Measurements from ENCODE around the gene ACSL3.
"Not testable (repeated sequence)": the region's sequence is repeated elsewhere in the genome, so short reads cannot be mapped to it uniquely, and the experiment has no call there.

The ACSL3 gene

DNA sequence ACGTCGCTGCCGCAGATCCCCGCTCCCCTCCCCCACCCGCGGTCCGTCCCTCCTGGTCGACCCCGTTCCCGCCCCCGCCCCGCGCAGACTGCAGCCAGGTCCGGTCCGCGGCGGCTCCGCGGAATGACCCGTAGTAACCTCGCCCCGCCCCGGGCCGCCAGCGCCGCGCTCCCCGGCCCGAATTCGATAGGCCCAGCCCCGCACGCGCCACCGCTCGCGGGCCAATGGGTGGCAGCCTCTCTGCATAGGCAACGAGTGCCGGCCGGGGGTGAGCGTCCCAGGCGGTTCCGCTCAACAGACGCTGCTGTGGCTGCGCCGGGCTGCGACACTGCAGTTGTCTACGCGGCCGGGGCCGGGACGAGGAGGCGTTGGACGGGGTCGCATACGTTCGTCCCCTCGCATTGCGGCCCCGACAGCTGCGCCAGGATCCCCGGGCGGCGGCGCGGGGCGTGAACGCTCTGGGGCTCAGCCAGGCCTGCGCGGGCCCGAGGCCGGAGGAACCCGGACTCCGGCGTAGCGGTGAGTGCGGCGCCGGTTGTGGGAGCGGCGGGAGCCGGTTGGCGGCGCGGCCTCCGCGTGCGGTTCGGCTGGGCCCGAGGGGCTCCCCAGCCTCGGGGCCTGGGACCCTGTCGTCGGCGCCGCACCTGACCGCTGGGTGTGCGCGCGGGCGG, at the start of gene ACSL3:
Gene ACSL3 (plus strand): TSS at position 297 of the 671 bp plus-strand sequence. CDS start 47,737 bp downstream, outside the sequence.
- peak; percentile 88 for DNase-seq (ENCODE audit: low read depth)

DNA sequence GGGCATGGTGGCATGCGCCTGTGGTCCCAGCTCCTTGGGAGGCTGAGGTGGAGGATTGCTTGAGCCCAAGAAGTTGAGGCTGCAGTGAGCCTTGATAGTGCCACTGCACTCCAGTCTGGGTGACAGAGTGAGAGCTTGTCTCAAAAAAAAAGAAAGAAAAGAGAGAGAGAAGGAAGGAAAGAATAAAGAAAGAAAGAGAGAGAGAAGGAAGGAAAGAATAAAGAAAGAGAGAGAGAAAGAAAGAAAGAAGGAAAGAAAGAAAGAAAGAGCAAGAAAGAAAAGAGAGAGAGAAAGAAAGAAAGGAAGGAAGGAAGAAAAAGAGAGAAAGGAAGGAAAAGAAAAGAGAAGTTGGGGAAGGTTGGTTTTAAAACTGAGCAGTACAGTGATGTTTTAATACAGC, 49.0 kb upstream of the ACSL3 start:
- no peak for DNase-seq (ENCODE audit: low read depth)

DNA sequence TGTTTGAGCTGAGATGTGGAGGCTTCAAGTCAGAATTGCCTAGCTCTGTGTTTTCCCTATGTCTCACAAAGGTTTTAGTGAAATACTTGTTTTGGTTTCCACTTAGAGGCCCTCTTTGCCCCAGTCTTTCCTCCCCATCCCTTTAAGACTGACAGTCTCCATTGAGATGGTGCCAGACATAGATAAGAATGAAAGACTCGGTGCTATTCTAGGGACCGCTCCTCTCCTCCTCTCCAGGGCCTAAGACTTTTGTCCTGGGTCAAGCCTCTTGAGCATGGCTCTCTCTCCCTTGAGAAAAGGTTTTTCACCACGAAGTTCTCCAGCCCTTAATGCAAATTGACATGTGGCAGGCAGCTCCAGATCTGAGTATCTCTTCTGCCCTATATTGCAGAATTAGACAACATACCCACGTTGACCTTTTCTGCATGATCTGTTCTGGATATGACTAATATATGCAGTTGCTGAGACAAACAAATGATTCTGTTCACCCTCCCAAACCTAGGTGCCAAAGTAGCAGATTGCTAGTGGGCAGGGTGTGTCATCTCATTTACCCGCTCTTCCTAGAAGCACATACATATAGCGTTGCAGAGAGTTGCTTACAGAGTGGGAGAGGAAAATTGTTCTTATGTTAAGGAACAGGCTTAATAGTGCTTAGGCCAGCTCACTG, 47.5 kb upstream of the ACSL3 start:
- peak; percentile 36 for DNase-seq (ENCODE audit: low read depth)

DNA sequence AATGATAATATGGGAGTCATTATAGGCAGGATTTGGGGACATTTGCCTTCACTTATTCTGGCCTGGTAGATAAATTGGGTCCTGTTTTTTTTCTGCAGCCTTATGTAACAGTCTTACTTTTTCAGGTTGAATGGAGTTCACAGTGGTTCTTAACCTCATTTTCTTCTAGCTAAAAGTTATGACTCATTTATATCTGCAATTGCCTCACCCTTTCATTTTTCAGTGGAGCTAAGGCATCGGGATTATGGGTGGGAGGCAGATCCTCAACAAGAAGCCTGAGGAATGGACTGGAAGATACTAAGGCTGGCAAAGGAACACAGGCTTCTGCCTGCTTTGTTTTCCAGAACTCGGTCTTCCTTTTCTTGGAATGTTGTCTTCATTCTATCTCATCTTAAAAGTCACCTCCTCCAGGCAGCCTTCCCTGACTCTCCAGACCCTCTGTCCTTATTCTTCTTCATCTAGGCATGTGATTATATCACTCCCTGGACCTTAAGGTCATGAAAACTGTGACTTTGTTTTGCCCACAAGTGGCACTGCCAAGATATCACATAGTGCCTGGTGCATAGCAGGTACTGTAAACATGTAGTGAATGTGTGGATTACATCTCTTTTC, 41.0 kb upstream of the ACSL3 start:
- DNase-seq (ENCODE audit: low read depth): peak; percentile 92

DNA sequence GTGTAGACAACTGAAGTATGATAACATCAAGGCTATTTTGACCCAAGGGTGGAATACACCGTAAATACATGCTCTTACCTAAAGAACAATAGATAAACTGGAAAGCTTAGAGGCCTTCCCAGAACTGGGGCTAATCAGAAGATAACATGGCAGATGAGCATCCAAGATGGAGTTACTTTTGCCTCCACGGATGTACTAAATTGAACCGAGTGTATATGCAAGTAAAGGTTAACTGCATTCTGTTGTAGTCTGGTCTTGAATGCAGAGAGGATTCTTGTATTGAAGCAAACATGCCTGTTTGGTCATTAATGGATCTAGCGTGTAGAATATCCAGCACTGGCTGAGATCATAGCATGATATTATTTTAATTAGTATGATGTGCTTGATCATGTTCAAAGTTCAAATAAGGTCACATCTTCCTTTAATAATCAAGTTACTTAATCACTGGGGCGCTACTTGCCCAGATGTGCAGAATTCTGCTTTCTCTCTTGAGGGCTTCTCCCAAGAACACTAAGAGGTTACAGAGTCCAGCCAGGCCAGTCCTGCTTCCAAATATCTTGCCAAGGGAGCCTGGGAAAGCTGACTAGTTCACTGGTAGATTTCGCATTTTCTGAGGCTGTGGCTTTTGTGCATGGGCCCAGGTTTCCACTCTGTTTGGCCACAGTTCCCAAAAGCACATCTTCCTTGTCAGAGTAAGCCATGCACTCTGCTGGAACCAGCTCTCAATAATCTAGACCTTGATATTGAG, 37.5 kb upstream of the ACSL3 start:
- no peak for DNase-seq (ENCODE audit: low read depth)

DNA sequence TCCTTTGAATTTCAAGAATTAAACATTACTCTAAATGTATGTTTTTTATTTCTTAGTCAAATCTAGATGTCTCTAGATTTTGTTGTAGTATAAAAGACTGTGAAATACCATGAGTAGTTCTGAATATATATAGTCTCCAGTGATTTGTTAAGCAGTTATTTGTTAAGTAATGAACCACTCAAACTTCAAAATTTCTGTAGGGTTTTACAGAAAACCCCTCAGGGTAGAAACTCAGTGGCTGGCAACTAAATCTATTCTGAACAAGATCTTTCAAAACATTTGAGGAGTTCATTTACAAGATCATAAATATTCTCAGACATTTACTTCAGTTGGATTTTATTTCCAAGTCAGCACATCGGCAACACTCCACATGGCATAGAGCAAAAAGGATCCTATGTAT, 35.8 kb upstream of the ACSL3 start:
- DNase-seq (ENCODE audit: low read depth): no peak

DNA sequence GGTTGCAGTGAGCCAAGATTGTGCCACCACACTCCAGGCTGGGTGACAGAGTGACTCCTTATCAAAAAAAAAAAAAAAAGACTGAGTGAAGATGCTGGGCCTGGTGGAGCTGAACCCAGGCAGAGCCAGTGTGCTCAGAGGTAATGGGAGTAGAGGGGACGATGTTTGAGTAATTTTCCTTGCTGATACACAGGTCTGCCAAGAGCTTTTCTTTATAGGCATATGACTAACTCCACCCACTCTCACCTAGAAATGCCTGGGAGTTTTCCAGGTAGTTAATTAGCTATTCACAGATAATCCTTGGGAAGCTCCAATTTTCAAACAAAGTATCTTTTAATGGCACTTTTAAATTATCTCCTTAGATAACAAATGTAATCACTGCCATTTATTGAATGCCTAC, 33.4 kb upstream of the ACSL3 start:
- DNase-seq (ENCODE audit: low read depth): no peak

DNA sequence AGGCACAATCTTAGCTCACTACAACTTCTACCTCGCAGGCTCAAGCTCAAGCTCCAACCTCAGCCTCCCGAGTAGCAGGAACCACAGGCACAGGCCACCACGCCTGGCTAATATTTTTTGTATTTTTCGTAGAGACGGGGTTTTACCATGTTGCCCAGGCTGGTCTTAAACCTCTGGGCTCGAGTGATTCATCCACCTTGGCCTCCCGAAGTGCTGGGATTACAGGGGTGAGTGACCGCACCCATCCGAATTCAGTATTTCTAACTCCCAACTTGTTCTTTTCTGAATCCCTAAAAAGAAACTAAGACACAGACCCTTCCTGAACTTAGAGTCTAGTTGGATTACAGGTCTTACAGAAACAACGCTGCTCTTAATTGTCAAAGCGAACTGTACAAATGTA, 32.3 kb upstream of the ACSL3 start:
- no peak for DNase-seq (ENCODE audit: low read depth)

DNA sequence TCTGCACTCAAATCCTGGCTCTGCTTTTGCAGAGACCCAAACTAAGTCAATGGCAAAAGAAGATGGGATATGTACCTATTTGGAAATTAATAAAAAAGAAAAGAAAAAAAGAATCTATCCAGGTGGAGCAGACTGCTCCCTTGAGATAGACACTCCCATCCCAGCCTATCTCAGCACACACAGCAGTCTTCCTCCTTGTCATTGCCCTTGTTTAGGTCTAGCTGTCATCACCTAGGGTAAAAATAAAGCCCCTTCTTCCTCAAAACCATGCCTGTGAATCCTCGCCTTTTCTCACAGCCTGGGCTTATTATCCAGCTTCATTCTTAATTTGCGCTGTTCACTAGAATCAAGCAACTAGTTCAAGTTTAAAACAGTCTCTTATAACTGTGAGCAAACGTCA, 30.7 kb upstream of the ACSL3 start:
- DNase-seq (ENCODE audit: low read depth): no peak

DNA sequence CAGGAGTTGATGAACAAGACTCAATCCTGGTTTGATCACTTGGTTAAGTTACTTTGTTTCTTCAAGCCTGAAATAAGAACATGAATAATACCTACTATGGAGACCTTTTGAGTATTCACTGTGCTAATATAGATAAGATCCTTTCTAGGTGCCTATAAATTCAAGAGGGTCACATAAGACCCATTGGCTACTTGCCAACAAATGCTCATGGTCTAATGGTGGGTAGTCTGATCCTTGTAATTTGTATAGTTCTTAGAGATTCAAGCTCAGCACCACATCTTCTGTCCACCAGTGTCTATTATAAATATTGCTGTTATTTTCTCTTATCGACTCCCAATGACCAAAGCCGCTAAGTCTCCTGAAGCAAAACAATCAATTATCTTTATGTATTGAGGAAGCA, 27.4 kb upstream of the ACSL3 start:
- no peak for DNase-seq (ENCODE audit: low read depth)

DNA sequence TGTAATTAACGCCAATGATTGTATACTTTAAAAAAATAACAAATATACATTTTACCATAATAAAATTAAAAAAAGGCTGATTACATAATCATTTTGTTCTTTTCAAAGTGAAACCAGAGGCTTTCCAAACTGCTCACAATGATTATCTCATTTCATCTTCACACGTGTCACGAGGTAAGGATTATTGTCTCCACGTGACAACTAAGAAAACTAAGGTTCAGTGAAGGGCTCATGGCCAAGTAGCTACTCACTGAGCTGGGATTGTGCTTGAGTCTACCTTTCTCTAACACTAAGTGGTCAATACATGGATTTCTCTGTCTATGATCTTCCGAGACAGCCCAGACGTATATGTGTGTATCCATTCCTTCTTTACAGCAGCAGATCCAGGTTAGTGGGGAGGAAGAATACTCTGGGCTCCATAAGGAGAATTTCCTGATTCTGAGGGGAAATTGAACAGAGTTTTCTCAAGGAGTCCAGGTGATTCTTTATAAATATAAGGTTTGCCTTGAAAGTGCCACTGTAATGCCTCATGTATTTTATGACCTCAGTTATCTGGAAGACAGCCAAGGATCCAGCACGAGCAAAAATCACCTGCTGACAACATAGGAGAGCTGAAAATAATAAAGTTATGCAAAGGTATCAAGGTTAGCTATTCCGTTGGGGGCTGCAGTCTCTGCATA, 25.6 kb upstream of the ACSL3 start:
- no peak for DNase-seq (ENCODE audit: low read depth)

DNA sequence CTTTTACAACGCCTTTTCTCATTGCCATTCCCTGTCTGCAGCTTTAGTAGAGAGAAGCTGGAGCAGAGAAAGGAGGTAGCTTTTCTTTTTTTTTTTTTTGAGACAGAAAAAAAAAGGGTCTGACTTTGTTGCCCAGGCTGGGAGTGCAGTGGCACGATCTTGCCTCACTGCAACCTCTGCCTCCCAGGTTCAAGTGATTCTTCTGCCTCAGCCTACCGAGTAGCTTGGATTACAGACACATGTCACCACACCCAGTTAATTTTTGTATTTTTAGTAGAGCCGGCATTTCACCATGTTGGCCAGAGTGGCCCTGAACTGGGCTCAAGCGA, 25.0 kb upstream of the ACSL3 start:
- DNase-seq (ENCODE audit: low read depth): no peak

DNA sequence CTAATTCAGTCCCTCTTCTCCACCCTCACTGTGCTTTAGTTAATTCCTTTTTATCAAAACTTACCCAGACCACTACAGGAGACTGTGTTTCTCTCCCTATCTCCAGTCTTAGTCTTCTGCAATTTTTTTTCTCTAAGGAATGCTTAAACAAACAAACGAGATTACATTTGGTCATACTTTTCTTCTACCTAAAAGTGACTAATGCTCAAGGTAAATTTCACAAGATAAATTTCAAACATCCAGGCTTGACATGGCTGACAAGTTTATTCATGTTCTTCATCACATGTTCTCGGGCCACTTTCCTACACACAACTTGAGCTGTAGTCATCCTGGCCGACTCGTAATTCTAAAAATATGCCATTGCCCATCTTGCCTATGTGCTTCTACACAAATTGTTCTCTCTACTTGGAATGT, 23.2 kb upstream of the ACSL3 start:
- DNase-seq (ENCODE audit: low read depth): peak; percentile 83

DNA sequence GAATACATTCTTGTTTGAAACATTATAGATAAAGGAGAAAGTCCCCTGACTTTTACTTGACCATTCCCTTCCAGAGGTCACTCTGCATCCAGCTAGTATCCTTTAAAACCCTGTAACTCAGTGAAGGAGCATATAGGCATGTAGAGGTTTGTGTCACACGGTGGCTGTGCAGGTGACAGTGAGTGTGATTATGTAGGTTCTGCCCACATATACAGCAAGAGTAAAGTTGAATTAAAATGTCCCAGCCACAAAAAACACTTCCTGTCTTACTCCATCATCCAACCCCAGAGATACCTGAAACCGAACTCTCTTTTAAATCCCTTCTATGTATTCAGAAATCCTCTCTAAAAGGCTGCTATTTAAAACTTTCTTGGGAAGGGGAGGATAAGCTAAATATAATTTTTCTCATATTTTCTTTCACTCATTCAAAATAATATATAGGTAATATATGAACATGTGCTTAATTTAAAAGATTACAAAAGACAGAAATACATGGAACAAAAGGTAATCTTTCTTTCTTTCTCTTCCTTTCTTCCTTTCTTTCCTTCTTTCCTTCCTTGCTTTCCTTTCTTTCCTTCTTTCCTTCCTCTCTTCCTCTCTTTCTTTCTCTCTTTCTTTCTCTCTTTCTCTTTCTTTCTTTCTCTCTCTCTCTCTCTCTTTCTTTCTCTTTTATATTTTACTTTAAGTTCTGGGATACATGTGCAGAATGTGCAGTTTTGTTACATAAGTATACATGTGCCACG, 20.6 kb upstream of the ACSL3 start:
- no peak for DNase-seq (ENCODE audit: low read depth)

DNA sequence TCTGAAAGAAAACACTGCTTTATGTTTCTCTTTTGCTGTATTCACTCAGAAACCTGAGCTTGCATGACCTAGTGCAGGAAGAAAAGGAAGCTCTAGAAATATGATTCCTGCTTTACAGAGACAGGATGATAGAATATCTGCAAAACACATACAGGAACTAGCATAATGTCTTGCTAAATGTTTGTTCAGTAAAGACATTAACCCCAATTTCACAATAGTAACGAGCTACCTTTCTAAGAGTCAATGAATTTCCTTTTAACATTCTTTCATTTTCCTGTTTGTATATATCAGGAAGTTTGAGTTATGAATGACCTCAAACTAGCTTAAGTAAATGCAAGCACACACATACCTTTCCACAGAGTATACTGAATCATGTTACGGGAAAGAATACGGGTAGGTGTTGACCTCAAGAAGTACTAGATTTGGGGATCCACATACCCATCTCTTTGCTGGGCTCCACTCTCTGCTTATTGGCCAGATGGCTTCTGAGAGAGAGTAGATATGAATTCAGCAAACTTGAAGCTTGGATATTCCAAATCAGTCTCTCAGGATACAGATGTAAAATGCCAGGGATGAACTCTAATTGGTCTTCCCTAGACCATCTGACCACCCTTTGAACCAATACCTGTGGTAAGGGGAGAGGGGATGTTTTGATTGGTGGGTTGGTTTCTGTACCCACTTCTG, 18.2 kb upstream of the ACSL3 start:
- peak; percentile 66 for DNase-seq (ENCODE audit: low read depth)

DNA sequence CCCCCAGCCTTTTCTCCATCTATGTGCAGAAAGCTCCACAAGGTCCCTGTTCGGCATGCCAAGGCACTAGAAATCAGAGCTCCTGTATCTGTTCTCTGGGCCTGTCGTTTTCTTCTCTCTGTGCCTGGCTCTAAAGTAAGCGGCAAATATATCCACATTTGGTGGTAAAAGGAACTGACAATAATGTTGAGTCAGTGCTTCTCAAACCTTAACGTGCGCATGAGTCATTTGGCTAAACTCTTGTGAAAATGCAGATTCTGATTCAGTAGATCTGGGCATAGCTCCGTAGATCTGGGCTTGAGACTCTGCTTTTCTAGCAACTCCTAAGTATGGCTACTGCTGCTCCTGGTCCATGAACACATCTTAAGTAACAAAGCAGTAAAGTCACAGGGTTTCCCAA, 16.5 kb upstream of the ACSL3 start:
- DNase-seq (ENCODE audit: low read depth): peak; percentile 95

DNA sequence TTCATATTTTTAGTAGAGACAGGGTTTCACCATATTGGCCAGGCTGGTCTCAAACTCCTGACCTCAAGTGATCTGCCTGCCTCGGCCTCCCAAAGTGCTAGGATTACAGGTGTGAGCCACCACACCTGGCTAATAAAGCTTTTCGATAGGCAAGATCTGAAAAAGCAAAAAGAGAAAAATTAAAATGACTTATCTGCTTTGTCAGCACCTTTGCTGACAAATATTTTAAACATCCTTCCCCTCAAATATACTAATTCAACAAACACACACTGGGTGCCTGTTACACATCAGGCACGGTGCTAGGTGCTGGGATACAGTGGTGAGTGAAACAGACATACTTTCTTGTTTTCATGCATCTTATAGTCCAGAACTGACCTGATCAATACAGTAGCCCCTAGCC, 15.5 kb upstream of the ACSL3 start:
- DNase-seq (ENCODE audit: low read depth): not testable (repeated sequence)

DNA sequence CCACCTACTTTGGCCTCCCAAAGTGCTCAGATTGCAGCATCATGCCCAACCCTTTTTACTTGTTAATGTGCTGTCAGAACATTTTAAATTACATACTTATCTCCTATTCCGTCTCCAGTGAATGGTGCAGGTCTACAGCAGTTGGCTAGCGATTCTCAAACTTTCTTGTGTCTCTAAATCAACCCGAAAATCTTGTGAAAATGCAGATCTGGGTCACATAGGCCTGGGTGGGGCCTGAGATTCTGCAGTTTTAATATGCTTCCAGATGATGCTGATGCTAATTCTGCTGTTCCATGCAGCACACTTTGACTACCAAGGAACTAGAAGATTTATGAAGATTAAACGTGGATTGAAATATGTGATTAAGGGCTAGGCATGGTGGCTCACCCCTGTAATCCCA, 14.8 kb upstream of the ACSL3 start:
- no peak for DNase-seq (ENCODE audit: low read depth)

DNA sequence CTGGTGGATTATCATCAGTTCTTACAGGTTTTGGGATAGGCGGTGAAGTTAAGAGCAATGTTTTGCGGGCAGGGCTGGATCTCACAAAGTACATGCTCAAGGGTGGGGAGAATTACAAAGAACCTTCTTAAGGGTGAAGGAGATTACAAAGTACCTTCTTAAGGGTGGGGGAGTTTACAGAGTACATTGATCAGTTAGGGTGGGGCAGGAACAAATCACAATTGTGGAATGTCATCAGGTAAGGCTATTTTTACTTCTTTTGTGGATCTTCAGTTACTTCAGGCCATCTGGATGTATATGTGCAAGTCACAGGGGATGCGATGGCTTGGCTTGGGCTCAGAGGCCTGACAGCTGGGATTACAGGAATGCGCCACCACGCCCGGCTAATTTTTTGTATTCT, 12.8 kb upstream of the ACSL3 start:
- DNase-seq (ENCODE audit: low read depth): not testable (repeated sequence)

DNA sequence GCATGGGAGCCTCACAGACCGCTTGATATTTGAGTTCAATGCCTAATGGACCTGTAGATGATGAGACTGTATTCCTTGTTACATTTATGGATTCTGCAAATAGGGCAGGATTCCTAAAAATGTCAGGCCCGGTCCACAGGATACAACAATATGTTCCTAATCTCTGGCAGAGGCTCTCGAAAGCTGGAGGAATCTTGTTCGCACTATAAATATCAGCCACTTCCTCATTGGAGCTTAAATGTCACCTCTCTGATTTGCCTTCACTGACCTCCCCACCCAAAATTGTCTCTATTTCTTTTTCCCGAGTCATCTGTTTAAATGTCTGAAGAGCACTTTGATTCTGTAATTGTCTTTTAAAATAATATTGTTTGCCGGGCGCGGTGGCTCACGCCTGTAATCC, 12.0 kb upstream of the ACSL3 start:
- DNase-seq (ENCODE audit: low read depth): no peak
